Measurements from ENCODE around the gene GOLIM4.
A peak's percentile ranks its signal among the peaks of the same experiment; 100 is the strongest.
"Not testable (repeated sequence)": the region's sequence is repeated elsewhere in the genome, so short reads cannot be mapped to it uniquely, and the experiment has no call there.

Gene GOLIM4

GRCh38 chr3:168095611-168096209, at the start of gene GOLIM4:
TSS of gene GOLIM4 (minus strand) at chr3:168095924. CDS start at chr3:168095285, 639 bp downstream.
- peak; percentile 95 for DNase-seq (ENCODE audit: extremely low read depth, low read depth)
- TF ChIP-seq CTCF (IDR thresholded peaks at IDR 0.05; ENCODE audit: low read depth, low read length): peak; percentile 0

- TF ChIP-seq CTCF (IDR thresholded peaks at IDR 0.05; ENCODE audit: low read depth, low read length): no peak
- DNase-seq (ENCODE audit: extremely low read depth, low read depth): no peak
These were observed 45.8 kb upstream of the GOLIM4 start for GRCh38 chr3:168141405-168141998.

- DNase-seq (ENCODE audit: extremely low read depth, low read depth): no peak
- no peak for TF ChIP-seq CTCF (IDR thresholded peaks at IDR 0.05; ENCODE audit: low read depth, low read length)
These were observed 44.2 kb upstream of the GOLIM4 start for GRCh38 chr3:168139947-168140346.

GRCh38 chr3:168138421-168138820, 42.7 kb upstream of the GOLIM4 start:
- DNase-seq (ENCODE audit: extremely low read depth, low read depth): no peak

GRCh38 chr3:168134931-168135330, 39.2 kb upstream of the GOLIM4 start:
- no peak for TF ChIP-seq CTCF (IDR thresholded peaks at IDR 0.05; ENCODE audit: low read depth, low read length)
- DNase-seq (ENCODE audit: extremely low read depth, low read depth): no peak

More at GRCh38 chr3:168138421-168138820, 42.7 kb upstream of the GOLIM4 start:
- TF ChIP-seq CTCF (IDR thresholded peaks at IDR 0.05; ENCODE audit: low read depth, low read length): no peak

- not testable (repeated sequence) for DNase-seq (ENCODE audit: extremely low read depth, low read depth)
These were observed 34.5 kb upstream of the GOLIM4 start for GRCh38 chr3:168130250-168130649.

- not testable (repeated sequence) for DNase-seq (ENCODE audit: extremely low read depth, low read depth)
These were observed 32.7 kb upstream of the GOLIM4 start for GRCh38 chr3:168128463-168128862.

GRCh38 chr3:168127466-168127865, 31.7 kb upstream of the GOLIM4 start:
- DNase-seq (ENCODE audit: extremely low read depth, low read depth): no peak
- no peak for TF ChIP-seq CTCF (IDR thresholded peaks at IDR 0.05; ENCODE audit: low read depth, low read length)

Data from AG09319 (cell line).